H1 (cell line): Measurements from ENCODE around the gene PGAP3. TPM values are rescaled to one million over a fixed set of nuclear protein-coding genes. Genes with fewer than 3 reads are reported as not detected.

Source experiments
- CTCF ChIA-PET: fragments of 300-600 bp; sonication (Branson Sonifier 250); formaldehyde crosslinking; loops from one replicate; lab custom pipeline; 2021; ENCODE audit not compliant: partially characterized antibody; lab: Charles Lee
- POLR2A ChIA-PET: fragments of 300-600 bp; sonication (Branson Sonifier 250); formaldehyde crosslinking; loops from one replicate; lab custom pipeline; 2021; ENCODE audit warnings: inconsistent platforms; ENCODE audit not compliant: partially characterized antibody; lab: Charles Lee
- DNase-seq, 2 experiments: peaks; one replicate each; pipeline versions ENCODE4 v3.0.0 to v3.0.0-alpha.2; 2010 to 2022; ENCODE audit warnings: low spot score in 2 of 2, low read depth in 1 of 2, mixed read lengths in 1 of 2
- FAIRE-seq: peaks from 2 replicates; lab custom pipeline; 2011; peaks lifted over from hg19 to GRCh38; lab: Jason Lieb, UNC
- H2AFZ ChIP-seq: 2 replicates; pipeline ENCODE4 v1.8.1; 2012; ENCODE audit warnings: low read length, inconsistent platforms
- H2AK5ac ChIP-seq: 2 replicates; pipeline ENCODE4 v1.6.1; 2013; ENCODE audit warnings: low read depth, low read length
- H2BK120ac ChIP-seq: replicated peaks from 2 replicates; pipeline ENCODE3; 2013; ENCODE audit warnings: low read depth, low read length, inconsistent platforms
- H2BK12ac ChIP-seq: 2 replicates; pipeline ENCODE4 v1.6.1; 2013; ENCODE audit warnings: low read depth, low read length
- H2BK15ac ChIP-seq: 2 replicates; pipeline ENCODE4 v1.6.1; 2013; ENCODE audit warnings: low read length
- H2BK20ac ChIP-seq: 2 replicates; pipeline ENCODE4 v1.6.1; 2013; ENCODE audit warnings: low read length
- H2BK5ac ChIP-seq: 2 replicates; pipeline ENCODE4 v1.6.1; 2013; ENCODE audit warnings: low read depth, low read length
- H3K14ac ChIP-seq: 2 replicates; pipeline ENCODE4 v1.6.1; 2013; ENCODE audit warnings: inconsistent platforms; ENCODE audit not compliant: insufficient read length
- H3K18ac ChIP-seq: 2 replicates; pipeline ENCODE4 v1.6.1; 2013; ENCODE audit warnings: low read length; ENCODE audit errors: extremely low read depth
- H3K23ac ChIP-seq: 2 replicates; pipeline ENCODE4 v1.6.1; 2013; ENCODE audit warnings: inconsistent platforms; ENCODE audit not compliant: insufficient read length
- H3K23me2 ChIP-seq: 2 replicates; pipeline ENCODE4 v1.6.1; 2013; ENCODE audit warnings: low read depth, low read length
- H3K27ac ChIP-seq: 2 replicates; pipeline ENCODE4 v1.6.1; 2011; ENCODE audit warnings: low read depth, low read length, inconsistent platforms
- H3K27me3 ChIP-seq, 4 experiments: replicated peaks in 1 of 4; 1 replicate in 1 of 4; 2 replicates in 3 of 4; pipeline versions ENCODE4 v1.6.1 to v1.8.1; 2011 to 2013; ENCODE audit warnings: low read length in 3 of 4, mild to moderate bottlenecking in 3 of 4, inconsistent platforms in 2 of 4, mixed read lengths in 2 of 4, moderate library complexity in 1 of 4; ENCODE audit not compliant: control insufficient read depth in 3 of 4, insufficient read depth in 3 of 4; ENCODE audit errors: extremely low read depth in 1 of 4
- H3K36me3 ChIP-seq, 4 experiments: 2 replicates each; pipeline versions ENCODE4 v1.6.1 to v1.8.1; 2011 to 2013; ENCODE audit warnings: mild to moderate bottlenecking in 4 of 4, low read length in 3 of 4, moderate library complexity in 2 of 4, control low read depth in 1 of 4, inconsistent platforms in 1 of 4; ENCODE audit not compliant: insufficient read depth in 4 of 4, control insufficient read depth in 2 of 4
- H3K4ac ChIP-seq: replicated peaks from 2 replicates; pipeline ENCODE3; 2013; ENCODE audit warnings: low read length, low read depth, mixed read lengths, inconsistent platforms; ENCODE audit not compliant: insufficient read length
- H3K4me1 ChIP-seq, 4 experiments: replicated peaks in 1 of 4; 1 replicate in 1 of 4; 2 replicates in 3 of 4; pipeline versions ENCODE4 v1.6.1 to v1.8.1; 2011 to 2013; ENCODE audit warnings: low read length in 3 of 4, inconsistent platforms in 2 of 4, mixed read lengths in 1 of 4; ENCODE audit not compliant: insufficient read depth in 4 of 4, control insufficient read depth in 3 of 4
- H3K4me2 ChIP-seq, 2 experiments: 2 replicates each; pipeline versions ENCODE4 v1.6.1 to v1.8.1; 2011 to 2013; ENCODE audit warnings: low read depth in 2 of 2, low read length in 2 of 2, control low read depth in 1 of 2, inconsistent platforms in 1 of 2, mild to moderate bottlenecking in 1 of 2; ENCODE audit not compliant: insufficient read depth in 1 of 2
- H3K4me3 ChIP-seq, 4 experiments: fragments of 200-600, 300-600 bp in 1 of 4; sonication (generic), shearing (Covaris generic), sonication (Bioruptor Twin) in 1 of 4; 2 replicates each; pipeline versions ENCODE4 v1.5.1 to v1.8.1; 2011 to 2016; ENCODE audit warnings: low read length in 4 of 4, low read depth in 3 of 4, control low read depth in 2 of 4, inconsistent platforms in 2 of 4, mild to moderate bottlenecking in 2 of 4, mixed read lengths in 1 of 4, moderate library complexity in 1 of 4; ENCODE audit not compliant: insufficient read depth in 2 of 4; ENCODE audit errors: extremely low read depth in 1 of 4
- H3K56ac ChIP-seq: replicated peaks from 2 replicates; pipeline ENCODE3; 2013; ENCODE audit warnings: low read depth, mild to moderate bottlenecking, mixed read lengths, low read length, inconsistent platforms; ENCODE audit not compliant: insufficient read length
- H3K79me1 ChIP-seq: 2 replicates; pipeline ENCODE4 v1.6.1; 2013; ENCODE audit warnings: low read depth, low read length, control low read depth
- H3K79me2 ChIP-seq, 2 experiments: 2 replicates each; pipeline versions ENCODE4 v1.6.1 to v1.8.1; 2012 to 2013; ENCODE audit warnings: low read length in 2 of 2, mild to moderate bottlenecking in 2 of 2, inconsistent platforms in 1 of 2; ENCODE audit not compliant: insufficient read depth in 2 of 2, control insufficient read depth in 1 of 2
- H3K9ac ChIP-seq, 4 experiments: replicated peaks in 1 of 4; 1 replicate in 1 of 4; 2 replicates in 3 of 4; pipeline versions ENCODE4 v1.6.1 to v1.8.1; 2011 to 2013; ENCODE audit warnings: low read depth in 3 of 4, low read length in 3 of 4, control low read depth in 2 of 4, mild to moderate bottlenecking in 2 of 4, moderate library complexity in 2 of 4, inconsistent platforms in 1 of 4; ENCODE audit errors: extremely low read depth in 1 of 4
- H3K9me3 ChIP-seq, 2 experiments: 2 replicates each; pipeline versions ENCODE4 v1.6.1 to v1.8.1; 2012 to 2013; ENCODE audit warnings: mild to moderate bottlenecking in 2 of 2, moderate library complexity in 2 of 2, control low read depth in 1 of 2, inconsistent platforms in 1 of 2, low read depth in 1 of 2, low read length in 1 of 2, mixed read lengths in 1 of 2; ENCODE audit not compliant: insufficient read depth in 2 of 2
- H4K20me1 ChIP-seq, 2 experiments: replicated peaks in 1 of 2; 2 replicates each; pipeline versions ENCODE3 to v1.8.1; 2011 to 2013; ENCODE audit warnings: inconsistent platforms in 2 of 2, low read length in 2 of 2, mild to moderate bottlenecking in 1 of 2; ENCODE audit not compliant: insufficient read depth in 2 of 2, control insufficient read depth in 1 of 2
- H4K5ac ChIP-seq: 2 replicates; pipeline ENCODE4 v1.6.1; 2013; ENCODE audit warnings: low read length, low read depth, mixed read lengths, inconsistent platforms; ENCODE audit not compliant: insufficient read length
- H4K8ac ChIP-seq: 2 replicates; pipeline ENCODE4 v1.8.0; 2013; ENCODE audit warnings: mild to moderate bottlenecking, moderate library complexity, low read length, inconsistent platforms; ENCODE audit not compliant: insufficient read depth; ENCODE audit errors: extremely low read depth
- H4K91ac ChIP-seq: replicated peaks from 2 replicates; pipeline ENCODE3; 2013; ENCODE audit warnings: low read length, mixed read lengths, inconsistent platforms; ENCODE audit not compliant: insufficient read length
- ATF3 ChIP-seq: IDR thresholded peaks from 2 replicates; pipeline ENCODE4 v1.6.1; 2011; ENCODE audit warnings: low read depth, mild to moderate bottlenecking, low read length; ENCODE audit not compliant: insufficient read depth
- CHD1 ChIP-seq: IDR thresholded peaks from 2 replicates; pipeline ENCODE4 v1.6.1; 2012; ENCODE audit warnings: low read depth, low read length, improper control_type of control experiment
- EGR1 ChIP-seq: IDR thresholded peaks from 2 replicates; pipeline ENCODE4 v1.6.1; 2011; ENCODE audit warnings: low read depth, low read length, borderline replicate concordance
- GABPA ChIP-seq: IDR thresholded peaks from 2 replicates; pipeline ENCODE4 v1.6.1; 2011; ENCODE audit warnings: mild to moderate bottlenecking, low read length, moderate library complexity, borderline replicate concordance; ENCODE audit not compliant: insufficient read depth
- HDAC6 ChIP-seq: IDR thresholded peaks from one replicate; pipeline ENCODE4 v1.7.1; 2012; ENCODE audit warnings: low read depth, mild to moderate bottlenecking, inconsistent platforms, low read length, moderate library complexity
- RAD21 ChIP-seq, 2 experiments: IDR thresholded peaks in 1 of 2; conservative IDR thresholded peaks in 1 of 2; 2 replicates each; pipeline ENCODE4 v1.6.1; 2011; ENCODE audit warnings: low read depth in 2 of 2, low read length in 2 of 2, improper control_type of control experiment in 1 of 2, inconsistent platforms in 1 of 2, mild to moderate bottlenecking in 1 of 2, moderate library complexity in 1 of 2
- RXRA ChIP-seq: IDR thresholded peaks from 2 replicates; pipeline ENCODE4 v1.6.1; 2011; ENCODE audit warnings: low read depth, mild to moderate bottlenecking, low read length, moderate library complexity; ENCODE audit not compliant: insufficient read depth
- SIRT6 ChIP-seq: IDR thresholded peaks from one replicate; pipeline ENCODE4 v1.7.1; 2012; ENCODE audit warnings: low read length, inconsistent platforms
- SP4 ChIP-seq: IDR thresholded peaks from 2 replicates; pipeline ENCODE4 v1.6.1; 2012; ENCODE audit warnings: low read length, inconsistent platforms
- TAF7 ChIP-seq: optimal IDR thresholded peaks from 2 replicates; pipeline ENCODE3; 2011; ENCODE audit warnings: low read depth, mild to moderate bottlenecking, inconsistent platforms, low read length, moderate library complexity, borderline replicate concordance
- WGBS, 2 experiments: shearing (Covaris generic) in 1 of 2; methylation state at CpG; one replicate each; pipeline versions ENCODE4 v1.1.6 to v1.1.7; 2013 to 2015; ENCODE audit warnings: low lambda C conversion rate in 2 of 2, mixed read lengths in 2 of 2, inconsistent platforms in 1 of 2, low coverage in 1 of 2, missing lambda C conversion rate in 1 of 2; ENCODE audit not compliant: insufficient replicate concordance in 2 of 2, insufficient coverage in 1 of 2, insufficient read length in 1 of 2; ENCODE audit errors: extremely low coverage in 1 of 2, missing lambda C conversion rate in 1 of 2; 5-methylcytosine and 5-hydroxymethylcytosine counted together
- polyA plus RNA-seq, 7 experiments: library from polyadenylated mRNA; depleted of rRNA in 3 of 7; stranded (reverse) in 5 of 7; unstranded in 2 of 7; fragments of >200 nt in 5 of 7; fragments of 200-250 nt in 2 of 7; gene quantifications; 1 replicate in 5 of 7; 2 replicates in 1 of 7; 4 replicates in 1 of 7; pipeline versions ENCODE4 v1.2.1 to v1.2.3, GENCODE V29; 2011 to 2013; ENCODE audit warnings: missing spikeins in 2 of 7, mixed read lengths in 2 of 7
- total RNA-seq: library from RNA; stranded (reverse); fragmentation: NEBNext Ultra II Directional; extraction: Animal tissue kit (Norgen Biotek cat#: 25700); gene quantifications from 2 replicates; pipeline ENCODE4 v1.2.1, GENCODE V29; 2021

Gene PGAP3
- total and polyA plus RNA-seq, 2 of the 8 experiments (the other 6 are each of a cell fraction or from before 2014, with no cell fraction given), result 21.0 to 30.7 TPM

GRCh38 chr17:39658346-39658745 lies 29.5 kb downstream of the PGAP3 start:
- no peaks in the 10 kb centered on the region for H3K9me3 ChIP-seq

More at GRCh38 chr17:39658346-39658745, 29.5 kb downstream of the PGAP3 start:
- Histone ChIP-seq H3K23me2 (no peaks in the 10 kb centered on the region), H3K79me2 (0 out of 4 replicates have a peak, but pooled peaks cover 0 to 2% of the 10 kb centered on the region in 2 experiments), H3K56ac (no peak overlapping the region), H3K14ac (no peak overlapping the region), H2BK15ac (no peak overlapping the region), H4K8ac (no peak overlapping the region), H2AK5ac (no peak overlapping the region), H3K79me1 (0 out of 2 replicates have a peak, but pooled peaks cover 2% of the 10 kb centered on the region), H3K4me2 (no peak overlapping the region), H3K23ac (no peak overlapping the region), H2BK120ac (no peak overlapping the region), H3K4ac (no peak overlapping the region), H3K4me3 (no peak overlapping the region), H3K18ac (no peak overlapping the region; the same call in 1 of the 2 replicates), H4K5ac (no peak overlapping the region), H2BK20ac (no peak overlapping the region), H3K36me3 (peaks cover 0 to 9% (median 3%) of the 10 kb centered on the region in 4 experiments; a peak in 3 of 8 replicates), H3K27ac (no peak overlapping the region), H4K91ac (no peak overlapping the region), H3K4me1 (peaks cover 0 to 23% (median 17%) of the 10 kb centered on the region in 4 experiments; a peak in 6 of 7 replicates), H3K27me3 (no peaks in the 10 kb centered on the region), H2AFZ (no peak overlapping the region), H2BK5ac (no peak overlapping the region), H3K9ac (no peak overlapping the region), H2BK12ac (no peak overlapping the region), H4K20me1 (peaks cover 0 to 1% of the 10 kb centered on the region in 2 experiments)
- TF ChIP-seq GABPA (no peak), ATF3 (no peak), RAD21 (IDR thresholded peaks at IDR 0.05 in 1 of 2, conservative IDR thresholded peaks at IDR 0.05 in 1 of 2; ENCODE audit: low read depth in 2 of 2, low read length in 2 of 2) (no peak), CHD1 (no peak), SIRT6 (no peak), HDAC6 (no peak), TAF7 (no peak), SP4 (no peak), RXRA (no peak), EGR1 (no peak)
- no peak for DNase-seq
- ChIA-PET POLR2A (interaction anchor here (0.9 to 1.6 kb wide), 3 partner anchors 10 to 30 kb away, joined by 3 to 7 read pairs (median 3); partner anchors contain the start of gene PGAP3), CTCF (interaction anchor here (0.6 to 49.2 kb wide), 6 partner anchors 10 to 108 kb away, joined by 3 to 1885 read pairs (median 8); partner anchors contain the start of genes ERBB2, PGAP3, PNMT and PPP1R1B)
- WGBS, 2 experiments, result 91% methylated on average over 11 of the region's 11 CpGs; no CpG with 5 or more reads in 1 of the 2 experiments
- no peak for FAIRE-seq
